KOPT-K1 (cell line): ENCODE measurements around the gene ACAA1.
"Not testable (repeated sequence)": the region's sequence is repeated elsewhere in the genome, so short reads cannot be mapped to it uniquely, and the experiment has no call there.

ENCODE experiments used
- H3K27ac ChIP-seq: fragments of 200-600 bp; sonication (generic); 2 replicates; pipeline ENCODE4 v1.5.1; 2016; ENCODE audit warnings: antibody characterized with exemption, mild to moderate bottlenecking, low read depth, low read length; ENCODE audit not compliant: poor library complexity, severe bottlenecking
- H3K36me3 ChIP-seq: fragments of 200-600 bp; sonication (generic); 2 replicates; pipeline ENCODE4 v1.5.1; 2017; ENCODE audit warnings: antibody characterized with exemption, mild to moderate bottlenecking, low read length, moderate library complexity; ENCODE audit not compliant: insufficient read depth
- H3K9me3 ChIP-seq: fragments of 200-600 bp; sonication (generic); 2 replicates; pipeline ENCODE4 v1.5.1; 2017; ENCODE audit warnings: antibody characterized with exemption, low read length, mild to moderate bottlenecking; ENCODE audit not compliant: insufficient read depth, poor library complexity, severe bottlenecking

ACAA1 gene

GRCh38 chr3:38163117-38163840 lies 26.4 kb upstream of the ACAA1 start:
- no peaks in the 10 kb centered on the region for H3K36me3 ChIP-seq
- no peak overlapping the region for H3K27ac ChIP-seq
- no peaks in the 10 kb centered on the region for H3K9me3 ChIP-seq

DNA sequence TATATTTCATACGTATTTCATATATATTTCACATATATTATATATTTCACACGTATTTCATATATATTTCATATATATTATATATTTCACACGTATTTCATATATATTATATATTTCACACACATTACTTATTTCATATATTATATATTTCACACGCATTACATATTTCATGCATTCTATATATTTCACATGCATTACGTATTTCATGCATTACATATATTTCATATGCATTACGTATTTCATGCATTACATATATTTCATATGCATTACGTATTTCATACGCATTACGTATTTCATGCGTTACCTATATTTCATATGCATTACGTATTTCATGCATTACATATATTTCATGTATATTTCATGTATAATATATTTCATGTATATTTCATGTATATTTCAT lies 23.8 kb upstream of the ACAA1 start:
- not testable (repeated sequence) for H3K9me3 ChIP-seq, H3K27ac ChIP-seq, H3K36me3 ChIP-seq

- Histone ChIP-seq H3K27ac (no peak overlapping the region), H3K9me3 (no peaks in the 10 kb centered on the region), H3K36me3 (no peaks in the 10 kb centered on the region)
These were observed 21.5 kb upstream of the ACAA1 start for GRCh38 chr3:38158472-38158871.

DNA sequence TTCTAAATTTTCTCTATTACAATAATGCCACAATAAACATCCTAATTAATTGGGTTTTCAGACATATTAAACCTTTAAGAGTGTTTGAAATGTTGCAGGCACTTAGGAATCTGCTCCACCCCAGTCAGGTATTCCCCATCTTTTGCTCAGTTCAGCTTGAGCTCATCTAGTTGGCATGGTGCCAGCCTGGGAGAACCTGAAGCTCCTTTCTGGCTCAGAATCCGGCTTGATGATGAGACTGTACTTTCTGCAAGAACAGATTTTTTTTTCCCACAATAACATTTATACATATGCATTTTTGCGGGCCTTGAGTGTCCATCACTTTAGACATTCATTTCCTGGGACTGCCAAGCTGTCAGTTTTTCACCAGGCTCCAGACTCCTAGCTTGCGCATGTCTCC lies 20.7 kb upstream of the ACAA1 start:
- Histone ChIP-seq H3K9me3 (no peaks in the 10 kb centered on the region), H3K27ac (no peak overlapping the region), H3K36me3 (no peaks in the 10 kb centered on the region)

DNA sequence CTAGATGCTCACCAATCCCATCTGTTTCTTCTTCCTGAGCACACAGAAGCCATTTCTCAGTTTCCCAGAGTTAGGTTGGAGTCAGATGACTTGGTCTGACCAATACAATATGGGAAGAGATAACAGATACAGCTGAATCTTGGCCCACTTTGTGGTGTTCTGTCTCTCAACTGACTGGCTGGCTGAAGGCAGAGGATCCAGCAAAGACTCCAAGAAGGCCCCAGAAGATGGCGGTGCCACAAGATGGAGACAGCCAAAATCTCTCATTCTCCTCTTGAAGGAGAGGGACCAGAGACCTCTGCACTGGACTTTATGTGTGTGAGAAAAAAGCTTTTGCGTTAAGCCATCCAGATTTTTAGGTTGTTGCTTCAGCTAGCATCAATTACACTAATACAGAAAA lies 20.2 kb upstream of the ACAA1 start:
- Histone ChIP-seq H3K27ac (no peak overlapping the region), H3K9me3 (no peaks in the 10 kb centered on the region), H3K36me3 (no peaks in the 10 kb centered on the region)

- H3K27ac ChIP-seq = no peak overlapping the region
- no peaks in the 10 kb centered on the region for H3K36me3 ChIP-seq
- no peaks in the 10 kb centered on the region for H3K9me3 ChIP-seq
These were observed 18.9 kb upstream of the ACAA1 start for GRCh38 chr3:38155825-38156224.

DNA sequence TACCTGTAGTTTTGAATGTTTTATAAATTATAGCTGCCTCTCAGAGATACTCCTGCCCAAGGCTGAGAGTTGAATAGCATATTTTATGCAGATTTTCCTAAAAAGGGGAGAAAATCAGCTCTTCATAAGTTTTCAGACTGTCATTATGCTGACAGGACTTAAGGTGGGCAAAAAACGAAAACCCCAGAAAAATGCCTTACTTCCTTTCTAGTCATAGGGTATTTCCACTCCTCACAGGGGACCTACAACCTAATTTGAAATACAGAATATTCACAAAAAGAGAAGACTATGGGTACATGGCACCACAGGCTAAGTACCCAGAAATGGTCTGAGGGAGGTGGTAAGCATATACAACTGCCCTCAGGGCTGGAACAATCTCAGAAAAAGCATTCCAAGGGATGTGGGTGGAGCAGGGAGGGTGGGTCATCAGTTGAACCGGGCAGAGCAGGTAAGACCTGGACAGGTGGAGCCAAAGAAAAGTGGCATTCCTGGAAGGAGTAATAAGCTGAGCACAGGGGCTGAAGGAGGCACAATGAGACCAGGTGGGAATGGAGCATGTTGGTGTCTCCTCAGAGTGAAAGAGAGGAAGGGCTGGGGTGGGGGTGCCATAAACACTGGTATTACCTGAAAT lies 17.8 kb upstream of the ACAA1 start:
- no peaks in the 10 kb centered on the region for H3K9me3 ChIP-seq
- no peak overlapping the region for H3K27ac ChIP-seq
- no peaks in the 10 kb centered on the region for H3K36me3 ChIP-seq

DNA sequence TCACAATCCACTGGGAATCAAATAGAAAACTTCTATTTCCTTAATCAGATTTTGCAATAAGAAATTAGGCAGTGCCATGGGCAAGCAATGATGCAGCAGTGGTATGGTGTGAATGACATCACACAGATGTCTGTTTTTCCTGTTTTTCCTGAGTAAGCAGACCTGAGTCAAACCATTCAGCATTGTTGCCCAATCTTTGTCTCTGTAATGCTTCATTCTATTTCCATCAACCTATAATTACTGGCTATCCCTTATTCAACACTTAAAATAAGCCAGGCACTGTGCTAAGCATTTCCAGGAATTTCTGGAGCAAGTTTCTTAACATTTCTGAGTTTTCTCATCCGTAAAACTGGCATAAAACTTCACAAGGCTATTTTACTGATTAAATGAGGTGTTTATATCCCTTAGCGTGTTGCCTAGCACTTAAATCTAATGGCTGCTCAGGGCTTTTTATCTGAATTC lies 17.1 kb upstream of the ACAA1 start:
- Histone ChIP-seq H3K9me3 (no peaks in the 10 kb centered on the region), H3K36me3 (no peaks in the 10 kb centered on the region), H3K27ac (no peak overlapping the region)

DNA sequence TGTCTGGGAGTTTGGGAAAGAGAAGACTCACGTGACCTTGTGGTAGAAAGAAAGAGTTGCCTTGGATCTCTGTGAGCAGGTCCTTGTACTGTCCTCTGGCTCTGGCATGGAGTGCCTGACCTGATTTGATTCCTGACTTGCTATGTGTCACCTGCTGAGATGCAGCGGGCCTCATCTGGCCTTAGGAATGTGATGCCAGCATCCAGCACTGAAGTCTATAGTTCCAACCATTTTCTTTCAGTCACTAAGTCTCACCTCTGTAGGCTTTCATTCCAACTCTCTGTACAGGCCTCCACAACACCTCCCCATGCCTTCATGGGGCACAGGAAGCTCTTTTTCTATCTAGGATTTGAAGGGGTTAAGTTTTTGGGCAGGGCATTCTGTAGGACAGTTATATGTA lies 16.3 kb upstream of the ACAA1 start:
- H3K9me3 ChIP-seq = no peaks in the 10 kb centered on the region
- no peak overlapping the region for H3K27ac ChIP-seq
- H3K36me3 ChIP-seq = no peaks in the 10 kb centered on the region

DNA sequence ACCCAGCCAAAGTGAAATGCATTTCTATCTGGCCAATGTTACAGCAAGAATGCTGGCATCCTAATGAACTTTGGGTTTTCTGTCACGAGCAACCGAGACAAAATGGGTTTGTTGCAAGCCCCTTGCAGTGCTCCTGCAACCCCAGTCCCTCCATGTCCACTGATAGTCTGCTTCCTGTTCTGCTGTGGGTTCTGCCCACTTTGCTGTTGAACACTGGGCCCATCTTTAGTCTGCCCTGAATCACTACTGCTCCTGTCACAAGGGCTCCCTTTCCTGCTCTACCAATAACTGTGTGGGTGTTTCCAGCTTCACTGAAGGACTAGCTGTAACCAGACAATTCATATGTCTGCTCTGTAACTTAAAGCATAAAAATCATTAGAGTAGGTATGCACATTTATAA lies 15.7 kb upstream of the ACAA1 start:
- H3K36me3 ChIP-seq = no peaks in the 10 kb centered on the region
- no peak overlapping the region for H3K27ac ChIP-seq
- H3K9me3 ChIP-seq = no peaks in the 10 kb centered on the region

- no peaks in the 10 kb centered on the region for H3K36me3 ChIP-seq
- no peak overlapping the region for H3K27ac ChIP-seq
- H3K9me3 ChIP-seq = peaks cover 5% of the 10 kb centered on the region
These were observed 14.8 kb upstream of the ACAA1 start for GRCh38 chr3:38151667-38152265.

DNA sequence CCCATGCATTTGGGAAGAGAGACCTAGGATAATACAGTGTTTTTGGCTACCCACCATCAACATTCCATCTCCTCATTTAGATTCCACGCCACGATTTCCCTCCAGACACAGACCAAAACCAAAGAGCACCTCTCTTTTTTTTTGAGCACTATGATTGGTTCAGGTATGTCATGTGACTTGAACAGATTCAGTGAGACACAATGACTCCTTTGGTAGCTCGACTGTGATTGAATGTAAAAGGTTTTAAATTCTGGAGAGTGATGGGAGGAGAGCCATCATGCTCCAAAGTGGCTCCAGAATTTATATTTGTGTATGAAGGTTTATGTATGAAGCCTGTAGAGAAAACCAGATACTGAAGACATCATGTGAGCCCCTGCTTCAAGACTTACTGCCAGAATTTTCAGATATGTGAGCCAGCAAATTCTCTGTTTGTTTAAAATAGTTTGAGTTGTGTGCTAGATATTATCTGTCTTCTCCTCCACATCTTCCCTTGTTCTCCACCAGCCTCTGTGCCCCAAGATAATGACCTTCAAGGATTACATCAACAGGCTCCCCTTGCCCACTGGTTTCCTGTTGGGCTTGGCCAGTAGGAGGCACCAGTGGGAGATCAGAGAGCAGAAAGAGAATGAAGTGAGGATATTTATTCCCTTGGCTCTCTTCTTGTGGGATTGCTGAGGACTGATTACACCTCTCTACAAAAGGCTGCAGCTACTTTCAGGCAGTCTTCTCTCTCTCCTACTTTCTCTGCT lies 14.0 kb upstream of the ACAA1 start:
- Histone ChIP-seq H3K9me3 (peaks cover 13% of the 10 kb centered on the region), H3K27ac (no peak overlapping the region), H3K36me3 (no peaks in the 10 kb centered on the region)

DNA sequence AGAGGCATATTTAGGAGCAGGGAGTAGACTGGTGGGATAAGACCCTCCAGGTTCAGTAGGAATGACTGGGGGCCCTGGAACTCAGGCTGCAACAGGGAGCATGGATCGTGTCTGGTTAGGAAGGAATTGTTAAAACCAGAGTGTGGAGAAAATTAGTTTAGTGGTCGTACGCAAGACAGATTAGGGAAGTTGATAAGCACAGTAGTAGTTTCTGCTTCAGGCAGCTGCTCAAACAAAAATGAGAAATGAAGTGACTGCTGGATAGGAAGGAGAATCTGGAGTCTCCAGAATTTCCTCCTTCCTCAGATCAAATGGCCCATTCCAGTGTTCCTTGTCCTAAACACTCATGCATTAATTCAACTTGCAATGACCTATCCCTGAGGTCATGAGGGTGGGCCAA lies 12.8 kb upstream of the ACAA1 start:
- H3K27ac ChIP-seq = no peak overlapping the region
- no peaks in the 10 kb centered on the region for H3K36me3 ChIP-seq
- H3K9me3 ChIP-seq = peaks cover 20% of the 10 kb centered on the region

- Histone ChIP-seq H3K9me3 (peaks cover 20% of the 10 kb centered on the region), H3K36me3 (no peaks in the 10 kb centered on the region), H3K27ac (no peak overlapping the region)
These were observed 11.5 kb upstream of the ACAA1 start for GRCh38 chr3:38148311-38148882.

DNA sequence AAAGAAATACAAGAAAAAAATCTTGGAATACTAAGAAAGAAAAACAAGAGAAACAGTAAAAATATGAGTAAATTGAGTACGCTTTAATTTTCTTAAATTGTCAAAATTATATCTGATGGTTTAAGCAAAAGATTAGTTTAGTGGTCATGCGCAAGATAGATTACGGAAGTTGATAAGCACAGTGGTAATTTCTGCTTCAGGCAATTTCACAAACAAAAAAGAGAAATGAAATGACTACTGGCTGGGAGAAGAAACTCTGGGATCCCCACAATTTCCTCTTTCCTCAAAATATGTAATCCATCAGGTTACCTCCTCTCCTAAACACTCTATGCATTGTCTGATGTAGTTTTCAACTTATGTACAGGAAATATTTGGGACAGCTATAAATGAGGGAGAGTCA lies 10.5 kb upstream of the ACAA1 start:
- peaks cover 20% of the 10 kb centered on the region for H3K9me3 ChIP-seq
- H3K36me3 ChIP-seq = peaks cover 4% of the 10 kb centered on the region
- no peak overlapping the region for H3K27ac ChIP-seq
